H1 (cell line): ENCODE measurements around the gene CIC. TPM values are rescaled to one million over a fixed set of nuclear protein-coding genes. Genes with fewer than 3 reads are reported as not detected.

ENCODE experiments used
- ATF3 ChIP-seq: IDR thresholded peaks from 2 replicates; pipeline ENCODE4 v1.6.1; 2011; ENCODE audit warnings: low read depth, mild to moderate bottlenecking, low read length; ENCODE audit not compliant: insufficient read depth
- CHD7 ChIP-seq: fragments of 300-600 bp; sonication (generic); IDR thresholded peaks from 2 replicates; pipeline ENCODE4 v1.7.1; 2012; ENCODE audit warnings: low read length, moderate library complexity, mild to moderate bottlenecking, inconsistent platforms; ENCODE audit not compliant: insufficient replicate concordance
- SAP30 ChIP-seq: fragments of 300-600 bp; sonication (generic); IDR thresholded peaks from 2 replicates; pipeline ENCODE4 v1.7.1; 2012; ENCODE audit warnings: low read length, moderate library complexity, mild to moderate bottlenecking, inconsistent platforms; ENCODE audit not compliant: insufficient read depth, insufficient replicate concordance
- TEAD4 ChIP-seq: IDR thresholded peaks from 2 replicates; pipeline ENCODE4 v1.6.1; 2012; ENCODE audit warnings: low read depth, low read length, inconsistent platforms, mixed read lengths
- polyA plus RNA-seq, 7 experiments: library from polyadenylated mRNA; depleted of rRNA in 3 of 7; stranded (reverse) in 5 of 7; unstranded in 2 of 7; fragments of >200 nt in 5 of 7; fragments of 200-250 nt in 2 of 7; gene quantifications; 1 replicate in 5 of 7; 2 replicates in 1 of 7; 4 replicates in 1 of 7; pipeline versions ENCODE4 v1.2.1 to v1.2.3, GENCODE V29; 2011 to 2013; ENCODE audit warnings: missing spikeins in 2 of 7, mixed read lengths in 2 of 7
- total RNA-seq: library from RNA; stranded (reverse); fragmentation: NEBNext Ultra II Directional; extraction: Animal tissue kit (Norgen Biotek cat#: 25700); gene quantifications from 2 replicates; pipeline ENCODE4 v1.2.1, GENCODE V29; 2021

Gene CIC
- total and polyA plus RNA-seq, 2 of the 8 experiments (the other 6 are each of a cell fraction or from before 2014, with no cell fraction given), result 13.2 to 43.6 TPM

GRCh38 chr19:42233678-42234292, 35.3 kb upstream of the CIC start (continued):
- TF ChIP-seq SAP30, result no peak
- TF ChIP-seq CHD7, result no peak
- TF ChIP-seq TEAD4, result no peak
- TF ChIP-seq ATF3, result no peak
- TF ChIP-seq, all 59 proteins: peak for 0
